CD4-positive, alpha-beta T cell treated with Interleukin-1 beta for 1 hour (primary cell): ENCODE measurements around the gene GUCY1A1.

ENCODE experiments used
- DNase-seq, 2 donors: peaks; one replicate each; pipeline ENCODE4 v3.0.0-alpha.2; 2020 to 2022

The GUCY1A1 gene

DNA sequence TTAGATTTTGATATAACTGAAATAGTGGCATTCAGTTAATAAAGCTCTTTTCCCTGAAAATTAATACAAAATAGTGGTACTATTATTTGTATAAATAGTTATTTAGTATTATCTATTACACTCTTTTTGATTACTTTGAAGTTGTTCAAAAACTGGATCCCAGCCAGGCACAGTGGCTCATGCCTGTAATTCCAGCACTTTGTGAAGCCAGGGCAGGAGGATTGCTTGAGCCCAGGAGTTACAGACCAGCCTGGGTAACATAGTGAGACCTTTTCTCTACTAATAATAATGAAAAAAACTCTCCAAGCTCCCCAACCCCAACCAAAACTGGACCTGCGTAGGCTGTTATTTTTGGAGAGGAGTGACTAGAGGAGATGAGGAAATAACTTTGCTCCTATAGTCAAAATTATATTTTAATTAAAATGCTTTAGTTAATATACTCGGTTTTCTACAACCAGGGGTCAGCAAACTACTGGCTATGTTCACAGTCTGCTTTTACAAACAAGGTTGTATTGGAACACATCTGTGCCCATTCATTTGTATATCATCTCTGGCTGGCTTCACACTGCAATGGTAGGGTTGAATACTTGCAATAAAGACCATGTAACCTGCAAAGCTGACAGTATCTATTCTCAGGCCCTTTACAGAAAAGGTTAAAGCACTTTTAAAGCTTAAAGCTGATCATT, 27.6 kb downstream of the GUCY1A1 start:
- DNase-seq: no peak

DNA sequence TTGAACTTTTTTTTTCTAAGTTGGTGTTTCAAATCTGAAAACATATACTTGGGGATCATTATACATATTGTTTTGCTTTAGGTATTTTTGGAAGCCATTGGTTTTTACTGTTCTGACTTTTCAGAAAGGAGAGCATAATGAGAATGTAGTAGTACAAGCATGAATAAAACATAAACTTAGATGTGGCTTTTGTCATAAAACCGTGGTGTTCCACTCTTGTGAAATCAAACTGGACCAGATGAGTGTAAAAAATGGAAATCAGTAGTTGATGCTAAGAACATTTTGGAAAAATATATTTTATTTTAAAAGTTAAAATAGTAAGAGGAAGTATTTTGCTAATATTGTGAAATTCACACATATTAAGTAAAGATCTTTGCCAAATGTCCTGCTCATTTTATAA, 29.6 kb downstream of the GUCY1A1 start:
- DNase-seq: no peak

DNA sequence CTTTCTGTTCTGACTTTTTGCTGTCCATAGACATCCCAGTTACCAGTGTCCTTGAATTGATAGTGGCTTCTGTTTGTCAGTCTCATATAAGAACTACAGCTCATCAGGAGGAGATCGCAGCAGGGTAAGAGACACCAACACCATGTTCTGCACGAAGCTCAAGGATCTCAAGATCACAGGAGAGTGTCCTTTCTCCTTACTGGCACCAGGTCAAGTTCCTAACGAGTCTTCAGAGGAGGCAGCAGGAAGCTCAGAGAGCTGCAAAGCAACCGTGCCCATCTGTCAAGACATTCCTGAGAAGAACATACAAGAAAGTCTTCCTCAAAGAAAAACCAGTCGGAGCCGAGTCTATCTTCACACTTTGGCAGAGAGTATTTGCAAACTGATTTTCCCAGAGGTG, 30.1 kb downstream of the GUCY1A1 start:
- DNase-seq: no peak

DNA sequence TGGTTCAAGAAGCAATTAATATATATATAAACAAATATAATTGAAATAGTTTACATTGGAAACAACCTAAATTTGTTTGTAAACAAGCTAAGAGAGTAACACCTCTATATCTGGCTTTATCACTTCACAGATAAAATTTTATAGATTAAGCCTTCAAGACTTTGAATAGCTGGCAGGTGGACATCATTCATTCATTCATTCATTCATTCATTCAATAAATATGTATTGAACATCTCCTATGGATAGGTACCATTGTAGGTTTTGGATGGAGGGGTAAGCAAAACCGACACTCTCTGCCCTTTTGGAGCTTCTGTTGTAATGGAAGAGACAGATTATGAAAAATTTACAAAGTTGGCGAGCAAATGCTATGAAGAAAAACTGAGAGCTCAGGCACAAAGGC, 35.2 kb downstream of the GUCY1A1 start:
- no peak for DNase-seq

DNA sequence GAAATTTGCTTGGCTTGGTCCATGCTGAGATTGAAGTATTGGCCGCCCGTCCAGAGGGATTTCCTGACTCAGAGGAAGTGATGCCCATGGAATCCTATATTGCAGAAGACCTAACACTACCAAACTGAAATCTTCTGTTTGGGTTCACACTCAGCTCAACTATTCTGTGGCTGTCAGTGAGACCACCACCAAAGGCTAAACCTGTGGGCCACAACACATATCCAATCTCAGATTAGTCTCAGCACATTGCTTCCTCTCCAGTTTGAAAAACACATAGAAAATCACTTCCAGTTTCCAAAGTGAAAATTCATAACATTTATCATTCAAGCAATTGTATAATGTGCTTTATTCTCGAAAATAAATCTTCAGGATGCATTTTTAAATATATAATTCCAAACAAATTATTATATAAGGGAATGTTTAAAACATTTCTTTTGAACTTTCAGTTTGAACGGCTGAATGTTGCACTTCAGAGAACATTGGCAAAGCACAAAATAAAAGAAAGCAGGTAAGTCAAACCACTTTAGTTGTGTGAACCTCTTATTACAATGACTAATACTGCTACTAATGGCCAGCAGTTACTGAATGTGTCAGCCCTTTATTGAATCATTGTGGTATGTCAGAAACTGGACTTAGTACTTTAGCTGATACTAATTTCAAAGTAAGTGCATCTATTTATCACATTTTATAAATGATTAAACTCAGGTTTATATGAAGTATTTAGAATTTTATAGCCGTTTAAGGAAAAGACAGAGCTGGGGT, 37.0 kb downstream of the GUCY1A1 start:
- no peak for DNase-seq

DNA sequence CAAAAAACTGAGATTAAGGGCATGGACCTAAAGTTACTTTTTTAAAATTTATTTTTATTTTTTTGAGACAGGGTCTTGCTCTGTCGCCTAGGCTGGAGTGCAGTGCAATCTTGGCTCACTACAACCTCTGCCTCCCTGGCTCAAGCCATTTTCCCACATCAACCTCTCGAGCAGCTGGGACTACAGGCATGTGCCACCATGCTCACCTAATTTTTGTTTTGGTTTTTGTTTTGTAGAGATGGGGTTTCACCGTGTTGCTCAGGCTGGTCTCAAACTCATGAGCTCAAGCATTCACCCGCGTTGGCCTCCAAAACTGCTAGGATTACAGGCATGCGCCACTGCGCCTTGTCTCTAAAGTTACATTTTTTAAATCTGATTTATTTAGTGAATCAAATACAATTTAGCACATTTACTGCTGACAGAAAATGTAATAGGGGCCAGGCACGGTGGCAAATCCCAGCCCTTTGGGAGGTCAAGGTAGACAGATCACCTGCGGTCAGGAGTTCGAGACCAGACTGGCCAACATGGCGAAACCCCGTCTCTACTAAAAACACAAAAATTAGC, 38.3 kb downstream of the GUCY1A1 start:
- DNase-seq: no peak

DNA sequence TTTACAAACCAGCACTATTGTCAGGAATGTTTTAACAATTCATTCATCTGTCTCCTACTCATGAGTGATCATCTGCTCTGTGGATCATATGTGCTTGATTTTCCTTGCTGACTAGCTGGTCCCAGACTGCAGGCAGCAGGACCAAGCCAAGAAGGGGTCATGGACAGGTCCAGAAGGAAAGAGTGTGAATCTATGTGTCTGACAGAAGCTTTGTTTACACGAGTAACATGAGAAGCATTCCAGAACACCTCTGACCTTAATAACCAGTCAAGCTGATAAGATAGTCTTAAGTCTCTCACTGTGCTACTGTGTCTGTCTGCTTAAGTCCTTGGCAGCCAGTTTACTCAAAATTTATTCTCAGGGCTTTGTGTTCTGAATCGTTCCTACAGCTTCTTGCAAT, 39.0 kb downstream of the GUCY1A1 start:
- no peak for DNase-seq

DNA sequence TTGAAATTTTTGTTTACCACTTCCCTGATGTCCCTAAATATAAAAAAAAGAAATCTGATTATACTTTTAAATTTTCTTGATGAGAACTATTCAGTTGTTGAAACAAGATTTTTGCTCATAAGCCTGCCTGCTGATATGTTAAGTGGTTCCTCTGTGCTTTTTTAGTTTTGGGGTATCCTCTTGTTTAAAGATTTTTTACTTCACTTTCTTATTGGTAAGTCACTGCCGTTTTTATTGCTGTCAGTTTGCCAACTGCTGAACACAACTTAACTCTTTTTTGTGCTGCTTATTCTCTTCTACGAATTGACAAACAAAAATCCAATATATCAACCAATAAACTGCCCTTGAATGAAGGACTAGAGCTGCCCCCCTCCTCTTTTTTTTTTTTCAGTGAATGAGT, 39.5 kb downstream of the GUCY1A1 start:
- no peak for DNase-seq

DNA sequence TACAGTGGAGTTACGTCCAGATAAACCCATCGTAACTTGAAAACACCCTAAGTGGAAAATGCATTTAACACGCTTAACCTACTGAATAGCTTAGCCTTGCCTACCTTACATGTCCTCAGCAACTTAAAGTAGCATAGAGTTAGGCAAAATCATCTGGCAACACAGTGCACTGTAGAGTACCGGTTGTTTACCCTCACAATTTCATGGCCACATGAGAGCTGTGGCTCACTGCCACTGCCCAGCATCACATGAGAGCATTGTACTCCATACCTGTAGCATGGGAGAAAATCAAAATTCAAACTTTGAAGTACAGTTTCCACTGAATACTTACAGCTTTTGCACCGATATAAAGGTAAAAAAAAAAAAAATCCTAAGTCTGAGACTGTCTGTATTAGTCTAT, 40.6 kb downstream of the GUCY1A1 start:
- DNase-seq: no peak

DNA sequence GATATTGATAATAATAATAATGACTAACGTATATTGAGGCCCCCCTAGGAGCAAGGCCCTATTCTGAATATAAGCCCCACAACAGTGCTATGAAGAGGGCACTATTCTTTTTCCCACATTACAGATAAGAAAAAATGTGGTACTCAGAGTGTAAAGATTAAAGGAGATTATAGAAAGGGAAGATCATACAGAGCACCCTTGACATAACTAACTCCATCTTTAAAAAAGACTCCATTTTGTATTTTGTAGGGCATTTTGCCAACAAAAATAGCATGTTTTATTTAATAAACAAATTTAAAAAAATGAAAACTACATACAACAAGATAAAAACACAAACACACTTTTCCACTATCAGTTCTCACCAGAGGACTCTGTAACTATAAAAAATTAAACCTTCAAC, 42.1 kb downstream of the GUCY1A1 start:
- no peak for DNase-seq

DNA sequence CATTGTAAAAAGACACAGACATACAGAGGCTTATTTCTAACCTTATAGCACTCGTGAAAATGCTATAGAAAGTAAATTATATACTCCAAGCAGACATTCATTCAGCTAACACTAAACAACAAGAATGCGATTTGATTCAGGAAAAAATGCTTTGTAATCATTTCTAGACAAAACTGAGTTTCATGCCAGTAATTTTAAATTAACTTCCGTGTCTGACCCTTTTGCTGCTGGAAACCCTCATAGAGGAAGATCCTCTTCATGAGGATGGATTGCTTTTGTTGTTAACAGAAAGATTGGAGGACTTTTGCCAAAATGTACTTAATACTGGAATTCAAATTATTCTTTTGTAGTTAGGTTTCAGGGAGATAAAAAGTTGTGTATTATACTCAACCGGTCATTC, 43.3 kb downstream of the GUCY1A1 start:
- no peak for DNase-seq

DNA sequence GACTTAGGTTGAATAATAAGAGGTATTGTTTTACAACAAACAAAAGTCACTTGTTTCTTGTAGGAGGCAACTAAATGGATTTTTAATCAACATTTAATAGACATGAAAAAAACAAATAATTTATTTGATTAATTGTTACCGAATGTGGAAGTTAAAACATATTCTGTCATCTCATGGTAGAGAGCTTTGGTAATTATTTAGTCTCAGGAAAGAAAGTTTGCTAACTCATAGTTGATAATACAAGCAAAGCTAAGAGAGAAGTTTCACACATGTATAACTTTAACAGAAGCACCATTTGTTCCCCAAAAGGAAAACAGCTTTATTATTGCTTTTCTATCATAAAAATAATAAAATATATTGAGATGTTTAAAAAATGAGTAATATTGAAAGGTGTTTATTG, 44.9 kb downstream of the GUCY1A1 start:
- no peak for DNase-seq

DNA sequence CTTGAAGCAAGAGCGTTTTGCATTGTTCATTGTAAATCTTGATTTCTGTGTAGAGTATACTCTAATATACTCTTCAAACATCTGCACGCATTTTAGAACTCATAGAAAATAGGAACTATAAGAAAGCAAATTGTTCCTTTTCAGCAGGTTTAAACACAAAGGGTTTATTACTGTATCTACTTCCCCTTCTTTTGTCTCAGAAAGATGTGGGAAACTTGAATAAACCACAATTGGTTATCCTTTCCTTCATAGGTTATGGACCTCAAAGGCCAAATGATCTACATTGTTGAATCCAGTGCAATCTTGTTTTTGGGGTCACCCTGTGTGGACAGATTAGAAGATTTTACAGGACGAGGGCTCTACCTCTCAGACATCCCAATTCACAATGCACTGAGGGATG, 46.2 kb downstream of the GUCY1A1 start:
- DNase-seq: no peak

DNA sequence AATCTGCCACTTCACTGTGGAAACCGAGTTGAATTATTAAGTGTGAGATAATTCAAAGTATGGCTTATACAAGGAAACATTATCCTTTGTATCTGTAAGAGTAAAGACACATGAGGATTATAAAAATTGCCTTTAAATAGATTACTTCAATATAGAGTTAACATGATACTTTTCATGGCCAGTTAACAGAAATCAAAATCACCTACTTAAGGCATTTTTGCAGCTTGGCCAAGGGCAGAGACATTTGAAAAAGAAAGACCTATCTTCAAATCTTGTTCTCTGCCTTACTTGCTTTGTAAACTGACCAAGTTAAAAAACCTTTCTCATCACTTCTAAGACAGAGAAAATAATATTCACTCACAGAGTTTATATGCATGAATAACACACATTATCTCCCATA, 47.3 kb downstream of the GUCY1A1 start:
- DNase-seq: no peak

DNA sequence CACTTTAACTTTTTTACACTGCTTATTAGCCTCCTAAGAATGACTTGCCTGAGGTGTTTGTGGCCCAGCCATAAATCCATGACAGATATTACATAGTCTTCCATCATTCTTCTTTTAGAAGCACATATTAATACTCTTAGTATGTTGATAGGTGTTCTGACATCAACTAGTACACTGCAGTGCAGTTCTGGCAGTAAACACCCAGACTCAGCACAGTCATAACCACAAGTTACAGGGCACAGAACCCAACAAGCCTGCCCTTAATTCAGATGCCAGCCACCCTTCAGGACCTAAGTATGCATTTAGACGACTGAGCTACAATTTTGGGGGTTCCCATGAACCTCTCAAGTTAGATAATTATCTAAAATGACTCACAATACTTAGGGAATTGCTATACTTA, 55.7 kb downstream of the GUCY1A1 start:
- DNase-seq: no peak

DNA sequence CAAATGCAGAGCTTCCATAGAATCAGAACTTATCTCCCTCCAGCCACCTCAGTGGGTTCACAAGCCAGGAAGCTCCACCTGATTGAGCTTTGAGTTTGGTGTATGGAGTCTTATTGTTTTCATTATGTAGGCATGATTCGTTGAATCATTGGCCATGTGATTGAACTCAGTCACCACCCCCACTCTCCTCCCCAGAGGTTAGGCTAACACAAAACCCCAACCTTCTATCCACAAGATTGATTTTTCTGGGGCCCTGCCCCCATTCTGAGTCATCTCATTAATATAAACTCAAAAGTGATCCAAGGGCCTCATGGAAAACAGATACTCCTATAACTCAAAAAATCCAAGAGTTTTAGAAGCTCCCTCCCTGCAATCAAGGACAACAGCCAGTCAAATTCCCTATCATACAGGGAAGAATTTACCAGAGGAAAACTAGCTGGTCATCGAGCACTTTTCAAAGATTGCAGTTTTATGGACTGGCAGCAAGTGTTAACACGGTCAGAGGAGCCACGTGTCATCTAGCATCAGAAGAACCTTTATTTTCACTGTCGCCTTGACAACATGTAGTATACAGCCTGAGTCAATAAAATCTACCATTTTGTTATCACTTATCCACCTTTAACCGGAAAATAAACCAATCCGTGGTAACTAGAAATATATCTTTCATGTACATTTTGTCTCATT, 56.3 kb downstream of the GUCY1A1 start:
- DNase-seq: no peak

DNA sequence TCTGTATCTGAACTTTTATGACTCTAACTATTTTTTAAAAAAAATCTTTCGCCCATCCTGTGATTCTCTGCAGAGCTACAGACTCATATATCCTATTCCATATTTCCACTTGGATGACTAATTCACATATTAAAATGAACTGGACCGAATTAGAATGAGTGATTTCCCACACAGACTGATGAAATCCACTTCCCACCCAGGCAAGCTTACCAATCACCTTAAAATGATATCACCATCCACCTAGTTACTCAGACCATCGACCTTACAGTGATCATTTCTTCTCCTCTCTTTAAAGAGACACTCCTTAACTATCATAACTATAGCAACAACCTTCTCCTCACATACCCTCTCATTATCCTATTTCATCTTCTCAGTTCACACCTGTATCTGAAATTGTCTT, 58.1 kb downstream of the GUCY1A1 start:
- no peak for DNase-seq

DNA sequence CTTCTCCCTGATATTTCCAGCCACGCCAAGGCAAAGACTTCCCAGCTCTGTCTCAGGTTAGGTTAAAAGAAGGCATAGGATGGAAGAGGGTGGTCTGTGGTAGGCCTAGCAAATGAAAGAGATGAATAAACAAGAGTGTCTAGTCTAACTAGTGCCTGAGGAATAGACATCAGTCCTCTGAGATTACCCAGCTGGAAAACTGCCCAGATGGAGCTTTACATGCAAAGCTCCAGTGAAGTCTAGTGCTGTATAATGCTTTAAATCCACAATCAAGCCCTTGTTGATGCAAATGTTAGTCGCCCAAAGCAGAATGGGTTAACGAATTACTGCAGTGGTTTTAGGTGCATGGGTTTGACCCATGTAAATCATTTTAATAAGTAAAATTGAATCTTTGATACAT, 67.4 kb downstream of the GUCY1A1 start:
- DNase-seq: no peak

DNA sequence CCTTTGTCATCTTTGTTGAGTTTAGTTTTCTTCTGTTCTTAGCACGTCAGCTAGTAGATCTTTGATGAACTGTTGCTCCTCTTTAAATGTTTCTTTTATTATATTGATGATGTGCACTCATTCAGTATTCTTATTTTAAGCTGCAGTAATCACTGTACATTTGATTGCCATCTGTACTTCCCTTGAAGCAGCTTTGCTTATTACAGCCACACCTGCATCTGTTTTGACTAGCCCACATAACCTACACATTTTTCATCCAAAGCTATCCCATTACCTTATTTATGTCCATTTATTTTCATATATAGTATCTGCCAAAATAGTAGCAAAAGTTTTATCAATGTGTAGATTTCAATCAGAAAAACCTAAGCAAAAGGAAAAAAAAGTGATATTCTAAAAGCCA, 68.3 kb downstream of the GUCY1A1 start:
- DNase-seq: no peak

DNA sequence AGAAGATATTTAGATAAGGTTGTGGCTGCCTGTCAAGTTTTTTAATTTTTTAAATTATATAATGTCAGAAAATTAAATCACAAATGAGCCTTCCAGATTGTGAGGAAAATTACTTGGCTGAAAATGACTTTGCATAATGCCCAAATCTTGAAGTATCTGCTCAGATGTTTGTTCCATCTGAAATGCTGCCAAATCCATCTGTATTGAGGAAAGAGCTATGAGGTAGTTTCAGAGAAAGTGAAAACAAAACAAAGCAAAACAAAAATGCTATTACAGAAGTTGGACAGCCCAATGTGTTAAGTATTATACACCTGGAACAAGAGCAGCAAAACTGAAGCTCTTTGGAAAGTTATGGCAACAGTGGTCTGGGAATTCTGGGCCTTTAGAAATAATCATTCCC, 68.8 kb downstream of the GUCY1A1 start:
- no peak for DNase-seq

DNA sequence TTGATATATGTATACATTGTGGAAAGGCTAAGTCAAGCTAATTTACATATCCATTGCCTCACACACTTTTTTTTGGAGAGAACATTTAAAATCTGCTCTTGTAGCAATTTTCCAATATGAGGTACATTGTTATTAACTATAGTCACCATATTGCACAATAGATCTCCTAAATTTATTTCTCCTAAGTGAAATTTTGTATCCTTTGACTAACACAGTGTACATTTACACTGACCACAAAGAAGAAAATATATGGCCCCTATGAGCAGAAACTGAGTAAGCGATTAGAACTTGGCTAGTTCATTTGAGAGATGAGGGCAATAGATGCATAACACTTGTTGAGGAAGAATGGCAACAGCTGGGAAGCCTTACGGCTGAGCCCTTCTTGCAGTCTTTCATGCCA, 71.9 kb downstream of the GUCY1A1 start:
- no peak for DNase-seq

DNA sequence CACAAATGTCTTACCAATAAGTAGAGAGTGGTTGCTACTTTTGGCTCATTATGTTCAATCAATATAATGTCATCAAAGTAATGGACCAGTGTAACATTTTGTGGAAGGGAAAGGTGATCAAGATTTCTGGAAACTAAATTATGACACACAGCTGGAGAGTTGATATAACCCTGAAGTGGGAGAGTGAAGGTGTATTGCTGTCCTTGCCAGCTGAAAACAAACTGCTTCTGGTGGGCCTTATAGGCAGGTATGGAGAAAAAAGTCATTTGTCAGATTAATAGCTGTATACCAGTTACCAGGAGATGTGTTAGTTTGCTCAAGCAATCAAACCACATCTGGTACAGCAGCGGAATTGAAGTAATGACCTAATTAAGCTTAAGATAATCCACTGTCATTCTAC, 74.9 kb downstream of the GUCY1A1 start:
- no peak for DNase-seq

DNA sequence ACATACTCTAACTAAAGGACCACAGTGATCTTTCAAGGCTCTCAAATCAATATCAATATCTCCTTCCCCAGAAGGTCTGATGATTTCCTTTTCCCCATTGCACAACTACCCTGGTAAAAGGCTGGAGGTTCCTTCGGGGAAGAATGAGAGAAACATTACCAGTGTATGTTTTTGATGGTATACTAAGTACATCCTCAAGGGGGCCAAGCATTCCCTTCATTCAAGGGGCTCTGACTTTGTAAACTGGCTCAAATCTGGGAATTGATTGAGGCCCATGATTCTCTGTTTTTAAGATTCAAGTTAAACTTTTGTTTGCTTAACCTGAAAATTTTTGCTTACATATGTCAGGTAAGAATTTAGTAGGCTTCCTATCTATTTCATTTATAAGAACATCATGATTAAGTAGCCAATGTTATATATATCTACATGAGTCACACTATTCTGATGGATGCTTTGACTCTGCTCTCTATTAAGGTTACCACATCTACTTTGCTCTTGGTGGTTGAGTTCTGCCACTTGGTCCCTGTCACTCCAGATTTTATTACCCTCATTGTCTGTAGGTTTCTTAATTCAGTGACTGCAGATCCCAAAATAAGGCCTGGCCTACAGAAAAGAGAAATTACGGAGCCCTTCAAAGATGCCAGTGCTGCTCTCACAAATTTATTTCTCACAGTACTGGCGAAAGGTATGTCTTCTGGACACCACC, 75.8 kb downstream of the GUCY1A1 start:
- no peak for DNase-seq
